ENCODE measurements around the gene MBP. TPM values are rescaled to one million over a fixed set of nuclear protein-coding genes. Genes with fewer than 3 reads are reported as not detected.

The MBP gene
- total and polyA plus RNA-seq, 2 of the 4 experiments (the other 2 are of a cell fraction) = 0.72 to 0.90 TPM

DNA sequence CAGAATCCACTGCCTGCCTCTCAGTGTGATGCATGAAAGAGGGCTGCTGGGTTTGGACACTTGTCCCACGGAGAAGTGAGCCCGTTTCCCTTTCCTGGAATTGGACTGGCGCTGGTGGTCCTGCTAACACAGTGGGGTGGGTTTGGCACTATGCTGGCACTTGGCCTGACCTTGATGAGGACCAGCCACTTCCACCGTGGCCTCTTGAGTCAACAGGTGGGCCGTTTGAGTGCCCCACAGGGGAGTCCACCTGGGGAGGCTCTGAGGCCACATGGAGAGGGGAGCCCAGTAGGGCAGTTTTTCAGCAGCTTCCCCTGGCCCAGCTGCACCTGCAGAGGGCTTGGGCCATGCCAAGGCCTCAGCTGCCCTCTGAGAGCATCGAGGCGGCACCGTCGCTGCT, 56.5 kb downstream of the MBP start:
- POLR2A ChIA-PET (ENCODE audit: unreplicated experiment) = no interaction called here

More for the DNA sequence above, 56.5 kb downstream of the MBP start:
- Histone ChIP-seq H3K56ac (ENCODE audit: extremely low read depth, insufficient read depth, low read length) (no peak overlapping the region), H2AK9ac (replicated peaks; ENCODE audit: low read depth, low read length, poor library complexity) (no peak overlapping the region), H3K4me2 (ENCODE audit: low read depth, low read length) (no peak overlapping the region), H3K36me3 (ENCODE audit: control insufficient read depth, insufficient read depth, low read length) (no peaks in the 10 kb centered on the region), H3K9ac (ENCODE audit: low read depth, low read length) (no peak overlapping the region), H2BK20ac (ENCODE audit: low read depth, low read length) (0 out of 2 replicates have a peak overlapping the region, but pooled peaks have one; percentile 27), H2AK5ac (ENCODE audit: low read depth, low read length) (peak overlapping the region; percentile 35; the same call in 1 of the 2 replicates), H3K18ac (ENCODE audit: low read depth, low read length) (no peak overlapping the region), H3K27me3 (ENCODE audit: control insufficient read depth, insufficient read depth, low read length) (no peaks in the 10 kb centered on the region), H3K9me3 (ENCODE audit: control insufficient read depth, insufficient read depth, low read length) (no peaks in the 10 kb centered on the region), H2BK15ac (ENCODE audit: low read depth, low read length) (no peak overlapping the region; the same call in 2 of the 3 replicates), H3K4me3 (ENCODE audit: insufficient read depth, low read depth, low read length) (no peak overlapping the region), H3K27ac (ENCODE audit: insufficient read depth, low read length) (no peak overlapping the region), H4K5ac (ENCODE audit: low read depth, low read length) (no peak overlapping the region; the same call in 1 of the 2 replicates), H4K20me1 (ENCODE audit: insufficient read depth, low read length) (no peaks in the 10 kb centered on the region), H2BK120ac (ENCODE audit: low read depth, low read length) (peak overlapping the region; percentile 14; the same call in 1 of the 2 replicates), H3K4ac (ENCODE audit: low read depth, low read length) (peak overlapping the region; percentile 3; the same call in 1 of the 2 replicates), H4K8ac (ENCODE audit: low read depth in 2 of 2, low read length in 2 of 2) (no peak overlapping the region), H3K9me1 (ENCODE audit: insufficient read depth, low read length) (peaks cover 18% of the 10 kb centered on the region), H2BK5ac (ENCODE audit: low read depth, low read length, poor library complexity, severe bottlenecking) (no peak overlapping the region), H3K14ac (replicated peaks; ENCODE audit: low read depth, low read length) (no peak overlapping the region), H4K91ac (ENCODE audit: insufficient read depth, low read depth, low read length) (no peak overlapping the region), H3K4me1 (ENCODE audit: control insufficient read depth, insufficient read depth, low read length) (peaks cover 30% of the 10 kb centered on the region), H3K23ac (ENCODE audit: low read depth, low read length) (no peak overlapping the region), H2AFZ (replicated peaks; ENCODE audit: low read length, poor library complexity) (no peak overlapping the region), H3K79me1 (ENCODE audit: low read depth in 1 of 2, low read length in 2 of 2) (peaks cover 0 to 25% of the 10 kb centered on the region in 2 experiments; a peak in 3 of 4 replicates)
- ATAC-seq (ENCODE audit: low read depth) (no peak), DNase-seq (no peak)
- BruUV-seq (replicated peaks) = no TSS peak
- intact Hi-C loops (cut with micrococcal nuclease) (no loop called here), dilution Hi-C loops (cut with HindIII; ENCODE audit: low sequenced_read_pairs, unreplicated experiment) (no loop called here), in situ Hi-C loops (cut with MboI; ENCODE audit: low sequenced_read_pairs) (no loop called here)
- CTCF ChIA-PET = no interaction called here
- WGBS, 2 experiments (ENCODE audit: extremely low coverage in 2 of 2, insufficient read length in 1 of 2) = 95% methylated on average over 7 of the region's 9 CpGs; no CpG with 5 or more reads in 1 of the 2 experiments
- no peak for TF ChIP-seq RFX5 (IDR thresholded peaks at IDR 0.05; ENCODE audit: low read depth, low read length)
- no peak for TF ChIP-seq SMC3 (IDR thresholded peaks at IDR 0.05; ENCODE audit: low read depth, low read length)
- TF ChIP-seq POLR2A (IDR thresholded peaks at IDR 0.05; ENCODE audit: low read depth, low read length) = no peak
- TF ChIP-seq CHD1 (IDR thresholded peaks at IDR 0.05; ENCODE audit: low read depth, low read length) = no peak
- TF ChIP-seq FOS (IDR thresholded peaks at IDR 0.05; ENCODE audit: low read depth, low read length) = no peak
- TF ChIP-seq, protein P1, sequence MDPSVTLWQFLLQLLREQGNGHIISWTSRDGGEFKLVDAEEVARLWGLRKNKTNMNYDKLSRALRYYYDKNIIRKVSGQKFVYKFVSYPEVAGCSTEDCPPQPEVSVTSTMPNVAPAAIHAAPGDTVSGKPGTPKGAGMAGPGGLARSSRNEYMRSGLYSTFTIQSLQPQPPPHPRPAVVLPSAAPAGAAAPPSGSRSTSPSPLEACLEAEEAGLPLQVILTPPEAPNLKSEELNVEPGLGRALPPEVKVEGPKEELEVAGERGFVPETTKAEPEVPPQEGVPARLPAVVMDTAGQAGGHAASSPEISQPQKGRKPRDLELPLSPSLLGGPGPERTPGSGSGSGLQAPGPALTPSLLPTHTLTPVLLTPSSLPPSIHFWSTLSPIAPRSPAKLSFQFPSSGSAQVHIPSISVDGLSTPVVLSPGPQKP (IDR thresholded peaks at IDR 0.05; ENCODE audit: borderline replicate concordance, low read depth, low read length) = no peak
- no peak for TF ChIP-seq NFE2L2 (IDR thresholded peaks at IDR 0.05; ENCODE audit: low read depth, low read length)

Data from IMR-90 (cell line).